HG03558 (cell line): ENCODE data around the gene RIC8A.

ENCODE experiments used
- ATAC-seq: cut with Tn5 transposase; IDR thresholded peaks from one replicate; pipeline ENCODE4 v1.9.1; 2021; ENCODE audit warnings: moderate number of reproducible peaks; ENCODE audit not compliant: unreplicated experiment; ENCODE audit errors: extremely low read depth

The RIC8A gene

DNA sequence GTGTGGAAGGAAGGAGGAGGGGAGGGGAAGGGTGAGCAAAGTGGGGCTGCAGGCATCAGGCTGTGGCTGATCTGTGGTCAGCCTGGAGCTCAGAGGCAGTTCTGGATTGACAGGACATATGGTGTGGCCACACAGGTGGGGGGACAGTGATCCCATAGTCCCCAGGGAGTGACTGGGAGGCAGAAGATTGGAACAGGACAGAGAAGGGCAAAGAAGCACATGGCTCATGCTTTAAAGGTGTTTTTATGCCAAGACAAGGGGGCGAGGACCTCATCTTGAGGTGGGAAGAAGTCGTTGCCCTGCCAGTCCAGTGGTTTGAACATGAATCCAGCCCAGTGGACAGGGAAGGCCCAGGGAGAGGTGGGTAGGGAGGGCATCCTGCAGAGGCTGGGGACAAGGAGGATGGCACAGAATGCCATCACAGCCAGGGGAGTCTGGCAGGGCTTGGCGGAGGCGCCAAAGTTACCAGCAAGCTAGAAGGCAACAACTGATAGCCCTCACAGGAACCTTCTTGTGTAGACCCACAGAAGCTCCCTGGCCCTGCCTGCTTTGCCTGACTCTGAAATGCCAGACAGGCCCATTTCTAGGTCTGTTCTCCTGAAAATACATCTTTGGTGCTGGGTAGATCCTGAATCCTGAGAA lies 3.4 kb upstream of the RIC8A start:
- ATAC-seq, result no peak

DNA sequence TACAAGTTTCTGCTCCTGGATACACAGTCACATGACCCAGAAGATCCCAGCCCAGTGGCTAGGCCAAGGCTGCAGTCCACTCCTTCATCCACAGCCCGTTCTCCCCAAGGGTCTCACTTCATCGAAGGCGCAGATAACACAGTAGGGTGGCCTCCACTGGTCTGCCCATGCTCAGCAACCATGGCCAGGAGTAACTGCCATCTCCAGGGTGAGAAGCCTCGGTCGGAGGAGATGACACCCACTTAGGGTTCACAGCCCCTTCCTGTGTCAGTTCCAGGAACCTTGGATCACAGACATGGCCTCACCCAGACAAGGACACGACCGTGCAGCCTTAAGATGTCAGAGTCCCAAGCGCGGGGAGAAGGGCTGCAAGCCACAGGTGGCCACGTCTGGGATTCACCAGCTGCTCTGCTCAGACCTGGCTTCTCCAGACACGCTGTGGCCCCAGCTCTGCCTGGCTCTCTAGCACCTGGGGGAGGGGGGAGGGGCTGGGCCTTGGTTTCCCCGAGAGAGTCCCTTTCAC lies 2.9 kb upstream of the RIC8A start:
- no peak for ATAC-seq

GRCh38 chr11:205221-206001 lies 2.1 kb upstream of the RIC8A start:
- ATAC-seq, result no peak

DNA sequence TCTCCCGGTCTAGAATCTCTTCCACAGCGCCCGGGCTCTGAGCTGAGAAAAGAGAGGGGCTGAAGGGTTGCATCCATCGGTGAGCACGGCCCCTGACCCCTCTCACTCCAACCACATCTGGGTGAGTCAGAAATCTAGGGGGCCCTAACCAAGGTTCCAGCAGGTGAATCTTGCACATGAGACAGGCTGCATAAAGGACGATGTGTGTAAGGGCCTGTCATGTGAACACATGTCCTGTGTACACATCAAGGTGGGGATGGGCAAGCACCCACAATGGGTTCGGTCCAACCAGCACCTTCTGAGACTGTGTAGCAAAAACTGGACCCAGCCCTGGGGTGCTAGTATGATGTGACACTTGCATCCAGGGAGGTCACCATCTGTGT lies 1.5 kb upstream of the RIC8A start:
- ATAC-seq, result no peak

- no peak for ATAC-seq
Measured at GRCh38 chr11:206526-207207, 841 bp upstream of the RIC8A start.

GRCh38 chr11:207863-208180 lies 314 bp downstream of the RIC8A start:
- no peak for ATAC-seq

DNA sequence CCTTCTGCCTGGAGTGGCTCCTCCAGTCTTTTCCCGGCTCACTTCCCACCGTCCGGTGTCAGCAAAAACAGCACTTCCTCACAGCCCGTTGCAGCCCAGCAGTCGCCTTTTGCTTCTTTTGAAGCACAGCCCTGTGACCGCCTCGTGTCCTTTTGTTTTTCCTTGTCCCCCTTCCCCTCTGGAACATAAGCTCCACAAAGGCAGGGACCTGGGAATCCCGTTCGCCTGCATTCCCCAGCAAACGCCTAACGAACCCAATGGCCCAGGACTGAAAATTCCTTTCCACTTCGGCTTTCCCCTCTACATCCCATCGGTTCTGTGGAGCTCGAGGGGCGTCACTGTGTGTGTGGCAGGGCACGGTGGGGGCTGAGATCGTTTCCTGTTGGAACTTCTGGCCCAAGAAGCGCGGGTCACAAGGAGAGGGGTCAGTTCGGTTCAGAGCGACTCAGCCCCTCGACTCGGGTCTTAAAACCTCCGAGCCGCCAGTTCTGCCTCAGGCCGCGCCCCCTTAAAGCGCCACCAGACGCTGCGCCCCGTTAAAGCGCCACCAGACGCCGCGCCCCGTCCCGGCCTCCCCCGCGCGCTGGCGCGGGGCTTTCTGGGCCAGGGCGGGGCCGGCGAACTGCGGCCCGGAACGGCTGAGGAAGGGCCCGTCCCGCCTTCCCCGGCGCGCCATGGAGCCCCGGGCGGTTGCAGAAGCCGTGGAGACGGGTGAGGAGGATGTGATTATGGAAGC lies 841 bp downstream of the RIC8A start:
- ATAC-seq, result no peak

DNA sequence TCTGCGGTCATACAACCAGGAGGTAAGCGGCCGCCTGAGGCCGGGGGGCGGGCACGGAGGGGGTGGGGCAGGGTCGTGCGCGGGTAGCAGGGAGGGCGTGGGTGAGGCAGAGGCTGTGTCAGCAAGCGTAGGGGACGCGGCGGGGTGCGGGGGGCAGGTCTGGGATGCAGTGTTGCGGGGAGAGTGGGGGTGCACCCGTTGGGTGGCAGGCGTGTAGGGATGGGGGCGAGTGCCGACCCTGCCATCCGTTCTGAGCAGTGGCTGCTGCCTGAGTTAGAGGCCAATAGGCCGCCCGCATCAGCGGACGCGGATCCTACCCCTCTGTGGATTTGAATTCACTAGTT lies 1.4 kb downstream of the RIC8A start:
- no peak for ATAC-seq

DNA sequence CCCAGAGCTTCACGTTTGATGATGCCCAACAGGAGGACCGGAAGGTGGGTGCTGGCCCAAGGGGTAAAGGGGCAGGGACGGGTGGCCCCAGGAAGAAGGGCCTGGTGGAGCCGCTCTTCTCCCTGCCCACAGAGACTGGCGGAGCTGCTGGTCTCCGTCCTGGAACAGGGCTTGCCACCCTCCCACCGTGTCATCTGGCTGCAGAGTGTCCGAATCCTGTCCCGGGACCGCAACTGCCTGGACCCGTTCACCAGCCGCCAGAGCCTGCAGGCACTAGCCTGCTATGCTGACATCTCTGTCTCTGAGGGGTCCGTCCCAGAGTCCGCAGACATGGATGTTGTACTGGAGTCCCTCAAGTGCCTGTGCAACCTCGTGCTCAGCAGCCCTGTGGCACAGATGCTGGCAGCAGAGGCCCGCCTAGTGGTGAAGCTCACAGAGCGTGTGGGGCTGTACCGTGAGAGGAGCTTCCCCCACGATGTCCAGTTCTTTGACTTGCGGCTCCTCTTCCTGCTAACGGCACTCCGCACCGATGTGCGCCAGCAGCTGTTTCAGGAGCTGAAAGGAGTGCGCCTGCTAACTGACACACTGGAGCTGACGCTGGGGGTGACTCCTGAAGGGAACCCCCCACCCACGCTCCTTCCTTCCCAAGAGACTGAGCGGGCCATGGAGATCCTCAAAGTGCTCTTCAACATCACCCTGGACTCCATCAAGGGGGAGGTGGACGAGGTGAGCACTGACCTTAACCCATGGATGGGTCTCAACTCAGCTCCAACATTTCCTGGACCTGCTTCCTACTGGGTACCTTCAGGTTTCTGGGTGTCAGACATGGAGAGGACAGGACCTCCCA lies 2.0 kb downstream of the RIC8A start:
- no peak for ATAC-seq

GRCh38 chr11:210122-210802 lies 2.8 kb downstream of the RIC8A start:
- ATAC-seq, result no peak

GRCh38 chr11:210803-211180 lies 3.3 kb downstream of the RIC8A start:
- ATAC-seq, result no peak

- ATAC-seq, result no peak
Measured at GRCh38 chr11:211295-211694, 3.8 kb downstream of the RIC8A start.

- no peak for ATAC-seq
Measured at GRCh38 chr11:211741-212140, 4.2 kb downstream of the RIC8A start.

DNA sequence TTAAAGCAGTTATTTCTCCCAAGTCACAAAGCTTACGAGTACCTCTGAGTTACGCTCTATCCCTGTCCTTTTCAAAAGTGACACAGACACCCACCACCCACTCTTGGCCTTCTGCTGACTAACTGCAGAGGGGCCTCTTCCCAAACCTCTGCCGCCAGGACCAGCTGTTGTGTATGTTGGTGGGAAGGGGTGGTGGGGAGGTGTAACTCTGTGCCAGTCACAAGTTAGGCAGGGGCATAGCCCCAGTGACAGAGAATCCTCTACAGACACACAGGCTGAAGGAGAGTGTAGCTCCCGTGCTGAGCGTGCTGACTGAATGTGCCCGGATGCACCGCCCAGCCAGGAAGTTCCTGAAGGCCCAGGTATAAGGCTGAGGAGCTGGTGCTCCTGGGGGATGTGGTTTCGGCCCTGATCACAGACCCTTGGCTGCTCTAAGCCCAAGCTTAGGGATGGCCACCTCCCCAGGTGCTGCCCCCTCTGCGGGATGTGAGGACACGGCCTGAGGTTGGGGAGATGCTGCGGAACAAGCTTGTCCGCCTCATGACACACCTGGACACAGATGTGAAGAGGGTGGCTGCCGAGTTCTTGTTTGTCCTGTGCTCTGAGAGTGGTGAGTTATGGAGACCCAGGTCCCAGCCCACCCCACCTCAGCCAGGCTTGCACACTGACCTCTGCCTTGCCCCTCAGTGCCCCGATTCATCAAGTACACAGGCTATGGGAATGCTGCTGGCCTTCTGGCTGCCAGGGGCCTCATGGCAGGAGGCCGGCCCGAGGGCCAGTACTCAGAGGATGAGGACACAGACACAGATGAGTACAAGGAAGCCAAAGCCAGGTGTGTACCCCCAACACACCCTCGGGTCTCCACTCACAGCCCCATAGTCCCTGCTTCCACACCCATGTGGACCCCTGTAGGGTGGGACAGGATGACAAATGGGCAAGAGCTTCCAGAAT lies 4.9 kb downstream of the RIC8A start:
- ATAC-seq, result no peak

DNA sequence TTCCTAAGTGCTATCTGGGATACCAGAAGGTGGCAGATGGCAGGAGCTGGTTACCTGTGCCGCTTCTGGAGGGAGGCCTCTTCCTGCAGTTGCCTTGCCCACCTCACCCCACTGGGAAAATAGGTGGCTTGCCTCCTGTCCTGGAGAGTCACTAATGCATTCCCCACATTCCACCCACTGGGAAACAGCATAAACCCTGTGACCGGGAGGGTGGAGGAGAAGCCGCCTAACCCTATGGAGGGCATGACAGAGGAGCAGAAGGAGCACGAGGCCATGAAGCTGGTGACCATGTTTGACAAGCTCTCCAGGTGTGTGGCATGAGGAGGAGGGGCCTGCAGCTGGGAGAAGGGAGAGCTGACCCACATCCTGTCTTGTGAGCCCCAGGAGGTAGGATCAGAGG lies 5.6 kb downstream of the RIC8A start:
- no peak for ATAC-seq

DNA sequence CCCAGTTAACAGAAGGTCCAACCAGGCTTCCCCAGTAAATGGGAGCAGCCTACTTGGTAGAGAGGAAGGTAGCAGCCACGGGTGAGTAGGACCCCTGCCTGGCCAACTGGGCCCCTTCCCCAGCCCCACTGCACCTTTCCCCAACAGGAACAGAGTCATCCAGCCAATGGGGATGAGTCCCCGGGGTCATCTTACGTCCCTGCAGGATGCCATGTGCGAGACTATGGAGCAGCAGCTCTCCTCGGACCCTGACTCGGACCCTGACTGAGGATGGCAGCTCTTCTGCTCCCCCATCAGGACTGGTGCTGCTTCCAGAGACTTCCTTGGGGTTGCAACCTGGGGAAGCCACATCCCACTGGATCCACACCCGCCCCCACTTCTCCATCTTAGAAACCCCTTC lies 6.6 kb downstream of the RIC8A start:
- ATAC-seq, result no peak

- no peak for ATAC-seq
Measured at GRCh38 chr11:215581-216037, 8.1 kb downstream of the RIC8A start.
